ENCODE results near the gene TLN1.

TLN1 gene

DNA sequence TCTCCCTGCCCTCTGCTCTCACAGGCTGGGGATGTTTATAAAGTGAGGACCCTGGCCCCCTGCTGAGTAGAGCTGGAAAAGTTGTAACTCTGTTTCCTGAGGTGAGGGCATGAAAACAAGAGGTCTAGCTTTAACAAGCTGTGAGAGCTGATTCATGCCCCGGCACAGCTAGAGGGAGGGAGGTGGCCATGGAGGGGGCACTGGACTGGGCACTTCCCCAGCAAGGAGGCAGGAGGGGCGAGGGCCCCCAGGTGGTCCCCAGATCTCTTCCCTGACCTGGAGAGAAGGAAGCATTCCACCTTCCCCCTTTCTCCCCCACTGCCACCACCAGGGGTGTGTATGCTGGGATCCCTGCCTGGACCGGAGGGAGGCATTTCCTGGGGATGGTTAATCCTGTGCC is 22.3 kb upstream of the TLN1 start, which contains the start of gene MSMP:
TSS of gene MSMP (minus strand) at position 13 of the 400 bp plus-strand sequence. CDS start 147 bp downstream, outside the sequence.
- no peak for DNase-seq

GRCh38 chr9:35753466-35753865 is 21.5 kb upstream of the TLN1 start:
- DNase-seq: no peak

- DNase-seq: no peak
These were observed 18.2 kb upstream of the TLN1 start for GRCh38 chr9:35750256-35750531.

GRCh38 chr9:35749515-35750255 is 17.7 kb upstream of the TLN1 start:
- peak; percentile 32 for DNase-seq

DNA sequence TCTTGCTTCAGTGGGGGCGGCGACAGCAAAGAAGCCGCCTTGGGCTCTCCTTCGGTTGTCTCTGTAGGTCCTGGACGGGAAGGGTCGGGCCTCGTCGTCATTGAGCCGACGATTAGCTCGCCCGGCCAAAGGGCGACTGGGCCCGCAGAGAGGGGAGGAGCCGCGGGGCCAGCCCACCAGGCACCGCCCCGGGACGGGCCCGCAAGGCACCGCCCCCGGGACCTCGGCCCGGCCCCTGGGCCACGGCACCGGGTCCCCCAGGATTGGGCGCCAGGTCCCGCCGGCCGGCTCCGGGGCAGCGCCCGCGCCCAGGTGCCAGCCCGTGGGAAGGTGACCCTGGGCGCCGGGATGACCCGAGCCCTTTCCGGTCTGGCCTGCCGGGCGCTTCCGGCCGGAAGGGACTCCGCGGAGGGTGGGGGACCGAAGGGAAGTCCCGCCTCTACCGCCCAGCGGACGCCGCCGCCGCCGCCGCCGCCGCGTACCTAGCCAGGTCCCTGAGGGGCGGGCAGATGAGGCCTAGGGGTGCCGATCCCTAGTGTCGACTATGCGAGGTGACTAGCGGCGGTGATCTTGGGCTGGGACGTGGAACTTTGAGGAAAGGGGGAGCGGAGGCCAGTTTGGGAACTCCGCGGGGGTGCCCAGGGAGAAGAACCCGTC is 17.0 kb upstream of the TLN1 start, which contains the start of the genes GBA2 and RGP1:
TSS of gene GBA2 (minus strand) at position 371 of the 657 bp plus-strand sequence. CDS start 524 bp downstream, outside the sequence.
TSS of gene RGP1 (plus strand) at position 430 of the 657 bp plus-strand sequence. CDS start 469 bp downstream, outside the sequence.
- DNase-seq: peak; percentile 65

GRCh38 chr9:35748242-35748857 is 16.4 kb upstream of the TLN1 start:
- no peak for DNase-seq

GRCh38 chr9:35746583-35746982 is 14.6 kb upstream of the TLN1 start:
- no peak for DNase-seq

DNA sequence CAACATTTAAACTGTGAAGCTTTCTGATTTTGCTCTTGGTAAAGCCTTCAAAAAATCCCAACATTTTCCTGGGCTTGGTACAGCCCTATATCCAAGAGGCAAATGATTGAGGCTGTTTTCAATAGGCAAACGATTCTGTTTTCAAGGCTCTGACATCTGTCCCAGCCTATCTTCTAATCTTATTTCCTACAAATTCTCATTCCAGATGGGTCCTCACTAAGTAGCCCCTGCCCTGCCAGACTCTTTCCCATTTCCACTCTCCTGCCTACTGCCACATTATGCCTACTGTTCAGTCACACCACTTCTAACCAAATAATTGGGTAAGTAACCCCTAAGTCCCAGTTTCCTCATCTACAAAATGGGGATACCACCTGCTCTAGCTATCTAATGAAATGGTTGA is 13.6 kb upstream of the TLN1 start:
- DNase-seq: no peak

DNA sequence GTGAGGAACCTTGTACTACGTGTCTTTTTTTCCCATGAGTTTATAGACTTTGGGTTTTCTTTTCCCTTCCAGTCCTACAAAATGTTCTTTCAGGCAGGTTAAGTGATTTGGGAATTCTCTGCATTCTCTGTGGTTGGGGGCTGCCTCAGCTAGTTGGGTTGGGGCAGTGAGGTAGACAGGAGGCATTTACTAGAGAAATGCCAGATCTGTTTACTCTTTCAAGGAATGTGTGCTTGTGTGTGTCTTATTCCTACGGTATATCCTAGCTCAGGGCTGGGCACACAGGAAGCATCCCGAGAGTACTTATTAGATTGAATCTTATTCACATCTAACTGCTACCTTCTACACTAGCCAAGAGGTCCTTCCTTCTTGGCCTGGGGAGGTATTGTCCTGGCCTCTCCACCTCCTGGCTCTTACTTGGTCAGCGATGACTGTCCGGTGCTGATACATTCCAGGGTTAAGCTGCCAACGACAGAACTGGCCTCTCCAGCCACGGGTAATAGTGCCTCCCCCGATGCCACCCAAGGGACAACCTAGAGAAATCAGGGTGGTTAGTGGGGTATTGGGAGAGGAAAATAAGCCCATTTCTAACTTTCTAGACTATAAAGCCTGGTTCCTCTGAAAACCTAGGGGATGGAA is 12.0 kb upstream of the TLN1 start:
- no peak for DNase-seq

DNA sequence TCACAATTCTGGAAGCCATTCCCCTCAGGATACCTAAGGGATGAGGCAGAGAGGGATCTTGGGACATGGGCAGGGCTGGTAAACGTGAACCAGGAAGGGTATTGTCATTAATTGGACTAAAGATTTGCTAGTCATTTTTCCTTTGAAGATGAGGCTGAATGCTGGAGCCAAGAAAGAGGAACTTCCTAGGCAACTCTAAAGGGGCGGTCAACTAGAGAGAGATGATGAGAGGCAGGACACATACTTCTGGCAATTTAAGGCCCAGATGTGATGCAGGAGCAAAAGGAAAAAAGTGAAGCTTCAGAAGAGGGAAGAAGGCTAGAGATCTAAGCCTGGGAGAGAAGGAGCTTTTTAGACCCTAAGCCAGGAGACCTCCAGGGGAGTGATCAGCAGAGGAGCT is 11.5 kb upstream of the TLN1 start:
- no peak for DNase-seq

- DNase-seq: no peak
These were observed 9.7 kb upstream of the TLN1 start for GRCh38 chr9:35741740-35742139.

DNA sequence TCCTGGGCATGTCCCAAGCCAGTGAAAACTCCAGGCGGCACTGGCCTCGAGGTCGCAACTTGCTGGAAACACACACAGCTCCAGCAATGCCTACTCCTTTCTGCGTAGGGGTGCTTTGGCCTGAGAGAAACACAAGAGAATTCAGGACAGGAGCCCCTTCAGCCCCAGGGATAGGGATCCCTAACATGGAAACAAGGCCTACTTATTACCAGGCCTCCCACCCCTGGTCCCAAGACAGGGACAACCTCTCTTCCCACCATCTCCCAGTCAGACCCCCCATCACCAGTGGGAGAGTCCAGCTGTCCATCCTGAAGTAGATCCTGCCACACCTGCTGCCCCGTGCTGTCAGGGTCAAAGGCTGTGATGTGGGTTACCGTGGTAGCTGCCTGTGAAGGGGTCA is 8.2 kb upstream of the TLN1 start:
- no peak for DNase-seq

DNA sequence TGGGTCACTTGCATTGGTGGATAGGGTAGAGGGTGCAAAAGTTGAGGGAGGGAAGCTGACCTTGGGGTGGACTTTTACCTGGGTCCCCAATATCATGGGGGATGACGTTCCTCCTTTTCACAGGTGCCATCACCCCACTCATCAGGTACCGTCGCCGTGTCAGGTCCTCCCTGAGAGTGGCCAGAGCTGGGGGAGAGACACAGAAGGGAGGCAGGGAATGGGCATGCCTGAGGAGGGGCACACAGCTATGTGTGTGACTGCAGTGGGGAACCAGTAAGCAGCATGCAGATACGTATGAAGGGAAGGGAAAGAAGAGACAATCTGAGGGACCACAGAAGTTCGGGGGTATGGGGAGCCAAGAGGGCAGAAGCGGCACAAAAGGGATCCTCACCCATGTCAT is 6.9 kb upstream of the TLN1 start:
- no peak for DNase-seq

DNA sequence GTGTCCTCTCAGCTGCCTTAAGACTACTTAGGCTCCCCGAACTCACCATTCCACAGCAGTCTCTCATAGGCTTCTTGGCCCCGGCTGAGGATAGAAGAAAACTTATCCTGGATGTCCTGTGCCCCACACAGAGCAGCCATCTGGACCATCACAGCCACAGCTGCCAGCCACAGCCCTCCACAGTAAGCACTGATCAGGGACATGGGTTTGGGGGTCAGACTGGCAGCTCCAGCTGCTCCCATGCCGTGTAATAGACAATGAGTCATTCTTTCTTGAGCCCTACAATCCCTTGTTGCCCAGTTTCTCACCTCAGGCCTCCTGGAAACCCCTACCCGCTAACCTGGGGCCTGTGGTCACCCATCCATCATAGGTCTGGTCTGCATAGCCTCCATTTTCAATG is 6.2 kb upstream of the TLN1 start:
- no peak for DNase-seq

DNA sequence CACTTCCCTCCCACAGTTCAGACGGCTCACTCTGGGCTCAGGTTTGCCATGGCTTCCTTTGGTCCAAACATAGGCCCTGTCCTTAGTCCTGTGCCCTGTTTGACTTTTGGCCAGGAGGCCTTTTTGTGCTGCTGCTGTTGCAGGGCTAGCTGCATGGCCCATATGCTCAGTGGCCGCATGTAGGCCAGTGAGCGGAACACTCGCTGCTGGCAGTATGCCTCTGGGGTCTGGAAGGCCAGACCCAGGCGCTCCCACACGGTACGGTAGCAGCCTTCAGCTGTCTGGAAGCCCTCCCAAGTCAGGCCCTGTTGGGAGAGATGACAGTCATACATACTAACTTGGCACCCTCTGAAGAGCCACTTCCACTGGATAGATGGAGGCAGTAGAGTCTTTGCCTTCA is 5.1 kb upstream of the TLN1 start:
- DNase-seq: no peak

GRCh38 chr9:35736201-35736633 is 4.2 kb upstream of the TLN1 start:
- DNase-seq: peak; percentile 70

GRCh38 chr9:35734096-35734495 is 2.1 kb upstream of the TLN1 start:
- DNase-seq: no peak

DNA sequence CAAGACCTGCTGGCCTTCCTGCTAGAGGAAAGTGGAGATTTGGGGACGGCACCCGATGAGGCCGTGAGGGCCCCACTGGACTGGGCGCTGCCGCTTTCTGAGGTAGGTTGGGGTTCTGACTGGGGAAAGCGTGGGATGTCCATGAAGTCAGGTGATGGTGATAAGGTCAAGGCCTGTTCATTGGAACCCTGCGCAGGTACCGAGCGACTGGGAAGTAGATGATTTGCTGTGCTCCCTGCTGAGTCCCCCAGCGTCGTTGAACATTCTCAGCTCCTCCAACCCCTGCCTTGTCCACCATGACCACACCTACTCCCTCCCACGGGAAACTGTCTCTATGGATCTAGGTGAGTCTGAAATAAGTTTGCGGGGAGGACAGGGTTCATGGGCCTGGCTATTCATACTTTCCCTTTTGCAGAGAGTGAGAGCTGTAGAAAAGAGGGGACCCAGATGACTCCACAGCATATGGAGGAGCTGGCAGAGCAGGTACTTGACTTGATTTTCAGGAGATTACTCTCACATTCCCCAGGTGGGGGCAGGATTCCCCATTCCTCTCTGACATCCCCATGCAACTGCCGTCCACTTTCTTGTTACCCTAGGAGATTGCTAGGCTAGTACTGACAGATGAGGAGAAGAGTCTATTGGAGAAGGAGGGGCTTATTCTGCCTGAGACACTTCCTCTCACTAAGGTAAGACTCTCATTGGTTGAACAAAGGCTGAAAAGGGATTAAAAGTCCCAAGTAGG is 976 bp upstream of the TLN1 start:
- DNase-seq: no peak

DNA sequence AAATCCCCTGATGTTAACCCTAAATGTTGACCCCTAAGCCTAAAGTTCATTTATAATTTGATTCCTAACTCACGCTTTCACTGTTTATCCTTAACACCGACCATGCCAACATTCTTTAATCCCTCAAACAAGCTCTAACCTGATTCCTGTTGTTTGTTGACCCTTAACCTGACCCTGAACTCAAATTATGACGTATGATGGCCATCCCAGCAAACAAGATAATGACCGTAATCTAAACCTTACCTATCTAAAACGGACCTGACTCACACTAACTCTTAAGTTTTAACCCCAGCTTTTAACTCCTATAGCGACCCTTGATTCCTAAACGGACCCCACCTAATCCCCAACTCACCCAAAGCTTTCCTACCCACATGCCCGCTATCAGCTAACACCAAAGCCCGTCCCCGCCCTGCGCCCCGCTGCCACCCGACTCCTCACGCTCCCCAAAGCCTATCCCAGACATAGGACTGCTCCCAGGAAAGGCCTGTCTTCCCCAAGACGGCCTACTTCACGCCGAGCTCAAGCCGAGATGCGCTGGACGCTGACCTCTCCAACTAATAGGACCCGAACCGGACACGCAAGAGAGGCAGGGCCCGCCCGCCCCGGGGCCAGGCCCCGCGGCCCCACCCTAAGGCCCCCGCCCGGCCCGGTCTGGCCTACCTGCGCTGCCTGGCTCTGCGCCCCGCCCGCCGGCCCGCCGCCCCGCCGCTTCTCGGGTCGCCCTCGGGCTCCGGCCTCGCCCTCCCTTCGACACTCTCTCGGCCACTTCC is 395 bp downstream of the TLN1 start:
- DNase-seq: no peak

- no peak for DNase-seq
These were observed 1.5 kb downstream of the TLN1 start for GRCh38 chr9:35730486-35730854.

DNA sequence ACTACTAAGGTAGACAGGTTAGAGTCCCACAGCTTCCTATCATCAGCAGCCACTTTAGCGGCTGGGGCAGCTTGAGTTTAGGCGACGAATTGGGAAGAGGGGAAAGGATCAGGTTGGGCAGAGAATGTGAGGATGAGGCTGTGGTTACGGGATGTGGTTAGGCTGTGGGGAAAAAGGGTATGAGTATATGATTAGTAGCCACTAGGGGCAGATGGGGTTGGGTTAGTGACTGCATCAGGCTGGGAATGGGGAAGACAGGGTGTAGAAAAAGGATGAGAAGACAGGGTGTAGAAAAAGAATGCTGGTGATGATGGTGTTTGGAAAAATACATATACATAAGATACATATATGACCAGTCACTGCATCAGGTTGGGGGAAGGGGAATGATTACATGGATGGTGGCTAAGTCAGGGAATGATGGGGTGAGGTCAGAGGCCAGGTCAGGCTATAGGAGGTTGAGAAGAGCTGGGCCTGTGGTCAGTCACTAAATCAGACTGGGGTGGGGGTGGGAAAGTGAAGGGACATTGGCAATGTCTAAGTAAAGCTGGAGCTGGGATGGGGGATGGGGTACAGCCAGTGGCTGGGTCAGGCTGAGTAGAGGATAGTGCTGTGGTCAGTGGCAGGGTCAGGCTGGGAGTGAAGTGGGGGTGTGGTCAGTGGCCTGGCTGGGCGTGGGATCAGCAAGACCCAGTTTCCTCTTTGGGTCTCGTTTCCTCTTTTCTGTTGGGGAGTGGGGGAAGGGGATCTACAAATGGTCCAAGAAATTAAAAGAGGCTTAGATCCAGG is 2.1 kb downstream of the TLN1 start:
- DNase-seq: peak; percentile 53

All from CD4-positive, alpha-beta T cell treated with Interferon gamma for 1 hour (primary cell).